Measurements from ENCODE around the gene NOC2L.

NOC2L gene

GRCh38 chr1:915295-916172 is 43.5 kb downstream of the NOC2L start:
- Histone ChIP-seq H3K4me1 (ENCODE audit: low read length) (no peaks in the 10 kb centered on the region; the same call in 1 of the 2 replicates), H3K4me2 (ENCODE audit: low read depth, low read length) (no peak overlapping the region), H3K79me2 (ENCODE audit: low read length) (no peaks in the 10 kb centered on the region), H4K20me1 (ENCODE audit: insufficient read depth, low read length) (no peaks in the 10 kb centered on the region), H3K4me3 (ENCODE audit: low read length) (no peak overlapping the region), H3K36me3 (replicated peaks; ENCODE audit: insufficient read depth, low read length) (no peaks in the 10 kb centered on the region), H3K9me3 (replicated peaks; ENCODE audit: insufficient read depth, low read length) (no peaks in the 10 kb centered on the region), H3K9ac (ENCODE audit: low read length) (no peak overlapping the region), H2AFZ (ENCODE audit: low read length) (no peak overlapping the region), H3K27me3 (replicated peaks; ENCODE audit: insufficient read depth, low read length) (peaks cover 98% of the 10 kb centered on the region), H3K9me2 (replicated peaks; ENCODE audit: insufficient read depth, low read length) (no peaks in the 10 kb centered on the region), H3F3A (ENCODE audit: insufficient read depth, low read length) (no peaks in the 10 kb centered on the region), H3K27ac (ENCODE audit: low read length) (no peak overlapping the region)
- TF ChIP-seq EZH2 (optimal IDR thresholded peaks at IDR 0.05; ENCODE audit: low read depth, low read length) (no peak), EZH2phosphoT487 (IDR thresholded peaks at IDR 0.05; ENCODE audit: low read length) (no peak), CTCF (IDR thresholded peaks at IDR 0.05; ENCODE audit: low read length) (no peak)
- DNase-seq, result no peak

- Histone ChIP-seq H3K36me3 (replicated peaks; ENCODE audit: insufficient read depth, low read length) (no peaks in the 10 kb centered on the region), H3K4me3 (ENCODE audit: low read length) (no peak overlapping the region), H3K27me3 (replicated peaks; ENCODE audit: insufficient read depth, low read length) (peaks cover 95% of the 10 kb centered on the region), H3K4me2 (ENCODE audit: low read depth, low read length) (no peak overlapping the region), H4K20me1 (ENCODE audit: insufficient read depth, low read length) (no peaks in the 10 kb centered on the region), H3K9me3 (replicated peaks; ENCODE audit: insufficient read depth, low read length) (no peaks in the 10 kb centered on the region), H3K79me2 (ENCODE audit: low read length) (no peaks in the 10 kb centered on the region), H3K9ac (ENCODE audit: low read length) (no peak overlapping the region), H3K4me1 (ENCODE audit: low read length) (no peaks in the 10 kb centered on the region), H3K9me2 (replicated peaks; ENCODE audit: insufficient read depth, low read length) (no peaks in the 10 kb centered on the region), H2AFZ (ENCODE audit: low read length) (no peak overlapping the region), H3K27ac (ENCODE audit: low read length) (no peak overlapping the region), H3F3A (ENCODE audit: insufficient read depth, low read length) (no peaks in the 10 kb centered on the region)
- TF ChIP-seq EZH2phosphoT487 (IDR thresholded peaks at IDR 0.05; ENCODE audit: low read length) (no peak), EZH2 (optimal IDR thresholded peaks at IDR 0.05; ENCODE audit: low read depth, low read length) (no peak)
- no peak for DNase-seq
Observed at GRCh38 chr1:914891-915280, 44.2 kb downstream of the NOC2L start.

- Histone ChIP-seq H3K36me3 (replicated peaks; ENCODE audit: insufficient read depth, low read length) (no peaks in the 10 kb centered on the region), H2AFZ (ENCODE audit: low read length) (no peak overlapping the region), H3K27ac (ENCODE audit: low read length) (no peak overlapping the region), H3K9me2 (replicated peaks; ENCODE audit: insufficient read depth, low read length) (no peaks in the 10 kb centered on the region), H3K9ac (ENCODE audit: low read length) (no peak overlapping the region), H3K27me3 (replicated peaks; ENCODE audit: insufficient read depth, low read length) (peaks cover 90% of the 10 kb centered on the region), H3K4me1 (ENCODE audit: low read length) (no peaks in the 10 kb centered on the region), H3K4me2 (ENCODE audit: low read depth, low read length) (no peak overlapping the region), H3K79me2 (ENCODE audit: low read length) (no peaks in the 10 kb centered on the region), H3K9me3 (replicated peaks; ENCODE audit: insufficient read depth, low read length) (no peaks in the 10 kb centered on the region), H4K20me1 (ENCODE audit: insufficient read depth, low read length) (no peaks in the 10 kb centered on the region), H3K4me3 (ENCODE audit: low read length) (no peak overlapping the region), H3F3A (ENCODE audit: insufficient read depth, low read length) (no peaks in the 10 kb centered on the region)
- TF ChIP-seq EZH2 (optimal IDR thresholded peaks at IDR 0.05; ENCODE audit: low read depth, low read length) (no peak), EZH2phosphoT487 (IDR thresholded peaks at IDR 0.05; ENCODE audit: low read length) (no peak), CTCF (IDR thresholded peaks at IDR 0.05; ENCODE audit: low read length) (no peak)
- DNase-seq, result no peak
Observed at GRCh38 chr1:914131-914890, 44.7 kb downstream of the NOC2L start.
